Thyroid gland (tissue), 4 donors: ENCODE results near the gene PPP3CA.

Source experiments
- POLR2A ChIP-seq, 2 donors: fragments of 450-650 bp; IDR thresholded peaks; one replicate each; pipeline ENCODE4 v1.6.1; 2017; ENCODE audit warnings: antibody characterized with exemption in 2 of 2, mild to moderate bottlenecking in 2 of 2, moderate library complexity in 1 of 2
- TF ChIP-seq, protein P1 (sequence below), 6 experiments: fragments of 200-600 bp in 3 of 6; fragments of 450-650 bp in 3 of 6; sonication (generic) in 3 of 6; IDR thresholded peaks; one replicate each; pipeline ENCODE4 v1.5.1; 2016 to 2019; ENCODE audit warnings: antibody characterized with exemption in 6 of 6, mild to moderate bottlenecking in 2 of 6, inconsistent platforms in 1 of 6, moderate library complexity in 1 of 6

GRCh38 chr4:101101072-101101471 lies 246.3 kb downstream of the PPP3CA start:
- TF ChIP-seq, protein P1, sequence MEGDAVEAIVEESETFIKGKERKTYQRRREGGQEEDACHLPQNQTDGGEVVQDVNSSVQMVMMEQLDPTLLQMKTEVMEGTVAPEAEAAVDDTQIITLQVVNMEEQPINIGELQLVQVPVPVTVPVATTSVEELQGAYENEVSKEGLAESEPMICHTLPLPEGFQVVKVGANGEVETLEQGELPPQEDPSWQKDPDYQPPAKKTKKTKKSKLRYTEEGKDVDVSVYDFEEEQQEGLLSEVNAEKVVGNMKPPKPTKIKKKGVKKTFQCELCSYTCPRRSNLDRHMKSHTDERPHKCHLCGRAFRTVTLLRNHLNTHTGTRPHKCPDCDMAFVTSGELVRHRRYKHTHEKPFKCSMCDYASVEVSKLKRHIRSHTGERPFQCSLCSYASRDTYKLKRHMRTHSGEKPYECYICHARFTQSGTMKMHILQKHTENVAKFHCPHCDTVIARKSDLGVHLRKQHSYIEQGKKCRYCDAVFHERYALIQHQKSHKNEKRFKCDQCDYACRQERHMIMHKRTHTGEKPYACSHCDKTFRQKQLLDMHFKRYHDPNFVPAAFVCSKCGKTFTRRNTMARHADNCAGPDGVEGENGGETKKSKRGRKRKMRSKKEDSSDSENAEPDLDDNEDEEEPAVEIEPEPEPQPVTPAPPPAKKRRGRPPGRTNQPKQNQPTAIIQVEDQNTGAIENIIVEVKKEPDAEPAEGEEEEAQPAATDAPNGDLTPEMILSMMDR (IDR thresholded peaks at IDR 0.05), result no peak
- no peak for TF ChIP-seq POLR2A (IDR thresholded peaks at IDR 0.05)
